NCI-H2196 (cell line): ENCODE data around the gene CANT1.

Source experiments
- DNase-seq: peaks from one replicate; lab custom pipeline; 2025; ENCODE audit not compliant: unreplicated experiment; lab: John Stamatoyannopoulos, UW

CANT1 gene

GRCh38 chr17:78996781-78997201 is 12.8 kb downstream of the CANT1 start:
- DNase-seq = no peak

GRCh38 chr17:78995761-78996451 is 13.7 kb downstream of the CANT1 start:
- peak; percentile 84 for DNase-seq

- no peak for DNase-seq
These were observed 14.4 kb downstream of the CANT1 start for GRCh38 chr17:78995022-78995760.

- DNase-seq = no peak
These were observed 15.4 kb downstream of the CANT1 start for GRCh38 chr17:78993981-78994671.

- DNase-seq = peak; percentile 68
These were observed 16.2 kb downstream of the CANT1 start for GRCh38 chr17:78993241-78993956.

GRCh38 chr17:78992542-78993212 is 16.9 kb downstream of the CANT1 start:
- DNase-seq = no peak

GRCh38 chr17:78991906-78992532 is 17.5 kb downstream of the CANT1 start:
- DNase-seq = no peak

GRCh38 chr17:78991017-78991738 is 18.4 kb downstream of the CANT1 start:
- DNase-seq = no peak

- no peak for DNase-seq
These were observed 19.1 kb downstream of the CANT1 start for GRCh38 chr17:78990349-78991016.

- no peak for DNase-seq
These were observed 21.4 kb downstream of the CANT1 start for GRCh38 chr17:78988152-78988551.

GRCh38 chr17:78986649-78987328 is 22.8 kb downstream of the CANT1 start:
- peak; percentile 61 for DNase-seq

GRCh38 chr17:78986048-78986648 is 23.4 kb downstream of the CANT1 start:
- DNase-seq = no peak

GRCh38 chr17:78985395-78985794 is 24.2 kb downstream of the CANT1 start:
- no peak for DNase-seq

GRCh38 chr17:78981010-78981888 is 28.3 kb downstream of the CANT1 start:
- no peak for DNase-seq

- no peak for DNase-seq
These were observed 29.0 kb downstream of the CANT1 start for GRCh38 chr17:78980624-78980972.

GRCh38 chr17:78979780-78980623 is 29.6 kb downstream of the CANT1 start, which contains the start of gene LGALS3BP:
Gene LGALS3BP (minus strand): TSS chr17:78979923. CDS start chr17:78977191, 2,732 bp downstream.
- peak; percentile 98 for DNase-seq
